HG03095 (cell line): ENCODE results near the gene NR4A3.
"Not testable (repeated sequence)": the region's sequence is repeated elsewhere in the genome, so short reads cannot be mapped to it uniquely, and the experiment has no call there.

Experiments
- ATAC-seq: cut with Tn5 transposase; IDR thresholded peaks from one replicate; pipeline ENCODE4 v1.9.1; 2021; ENCODE audit warnings: moderate library complexity; ENCODE audit not compliant: unreplicated experiment

Gene NR4A3

DNA sequence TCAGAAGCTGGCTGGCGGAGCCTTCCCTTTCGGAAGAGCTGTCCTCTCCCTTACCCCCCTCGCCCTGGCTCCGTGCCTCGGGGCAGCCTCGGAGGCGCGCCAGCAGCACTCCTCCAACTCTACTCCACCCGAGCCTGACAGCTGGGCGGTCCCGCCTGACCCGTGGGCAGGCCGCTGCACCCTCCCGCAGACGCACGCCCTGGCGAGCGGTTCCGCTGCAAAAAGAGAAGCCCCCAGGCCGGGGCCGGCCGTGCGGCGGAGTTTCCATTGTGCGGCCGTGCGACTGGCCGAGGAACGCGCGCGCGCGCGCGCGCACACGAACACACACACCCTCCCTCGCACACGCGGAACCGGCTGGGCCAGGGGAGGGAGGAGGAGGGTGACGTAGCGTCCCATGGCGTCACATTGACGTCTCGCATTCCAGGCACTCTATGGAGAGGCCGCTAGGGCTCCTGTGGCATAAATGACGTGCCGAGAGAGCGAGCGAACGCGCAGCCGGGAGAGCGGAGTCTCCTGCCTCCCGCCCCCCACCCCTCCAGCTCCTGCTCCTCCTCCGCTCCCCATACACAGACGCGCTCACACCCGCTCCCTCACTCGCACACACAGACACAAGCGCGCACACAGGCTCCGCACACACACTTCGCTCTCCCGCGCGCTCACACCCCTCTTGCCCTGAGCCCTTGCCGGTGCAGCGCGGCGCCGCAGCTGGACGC is at the start of gene NR4A3:
Gene NR4A3 (plus strand): TSS at position 490 of the 713 bp plus-strand sequence. CDS start 6,158 bp downstream, outside the sequence.
- ATAC-seq, result peak; percentile 27

DNA sequence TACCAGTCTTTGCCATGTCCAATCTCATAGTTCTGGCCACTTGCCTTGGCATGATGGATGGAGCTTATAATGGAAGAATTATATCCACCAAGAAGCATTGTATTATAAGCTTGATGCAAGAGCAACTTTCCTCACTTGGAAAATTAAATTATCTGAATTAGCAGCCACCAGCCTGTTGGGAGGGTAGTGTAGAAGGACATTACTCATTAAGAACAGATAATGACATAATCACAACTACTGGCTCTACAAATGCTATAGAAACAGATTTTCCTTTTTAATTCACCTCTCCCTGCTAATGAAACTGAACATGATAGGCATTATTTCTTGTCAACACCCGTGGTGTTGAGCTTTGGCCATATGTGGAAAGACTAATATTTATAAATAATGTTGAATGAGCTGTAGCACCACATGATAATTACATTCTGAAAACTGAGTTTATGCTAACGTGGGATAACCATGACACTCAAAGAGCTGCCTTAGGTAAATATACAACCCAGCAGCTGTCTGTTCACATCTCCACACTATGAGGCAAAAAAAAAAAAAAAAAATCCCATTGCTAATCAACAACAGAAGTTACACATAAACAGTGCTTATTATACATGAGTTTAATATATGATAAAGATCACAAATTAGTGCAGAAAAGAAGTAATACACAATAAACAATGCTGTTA is 48.1 kb upstream of the NR4A3 start:
- no peak for ATAC-seq

DNA sequence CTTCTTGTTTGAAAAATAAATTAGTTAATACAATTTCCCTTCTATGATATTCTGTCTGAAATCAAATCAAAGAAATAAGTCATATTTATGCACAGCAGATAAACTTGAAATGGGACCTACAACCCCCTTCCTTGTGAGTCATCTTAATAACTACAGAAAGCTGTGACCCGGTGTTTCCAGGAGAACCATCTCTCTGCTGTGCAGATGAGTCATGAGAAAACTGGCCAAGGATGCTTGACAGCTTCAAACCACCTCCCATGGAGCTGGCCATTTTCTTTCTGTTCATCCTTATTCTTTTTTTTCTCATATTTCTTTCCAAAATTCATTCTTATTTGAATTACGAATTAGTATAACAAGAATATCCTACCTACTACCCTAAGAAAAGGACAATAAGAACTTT is 43.4 kb upstream of the NR4A3 start:
- peak; percentile 49 for ATAC-seq

DNA sequence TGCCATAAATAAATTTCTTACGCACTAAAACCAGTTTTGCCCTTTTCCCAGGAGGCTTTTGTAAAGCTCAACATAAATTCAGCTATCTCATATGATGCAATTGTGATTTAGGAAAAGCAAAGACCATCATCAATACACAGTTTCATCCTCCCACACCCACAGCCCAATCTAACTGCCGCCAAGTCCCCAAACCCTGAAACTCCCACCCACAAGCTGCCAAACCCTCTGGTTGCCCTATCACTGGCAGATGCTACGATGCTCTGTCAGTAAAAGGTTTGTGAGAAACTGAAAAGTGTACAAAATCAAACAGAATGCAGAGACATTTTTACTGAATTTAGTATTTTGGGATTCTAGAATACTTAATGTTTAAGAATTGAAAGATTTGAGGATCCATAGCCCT is 42.8 kb upstream of the NR4A3 start:
- ATAC-seq, result no peak

DNA sequence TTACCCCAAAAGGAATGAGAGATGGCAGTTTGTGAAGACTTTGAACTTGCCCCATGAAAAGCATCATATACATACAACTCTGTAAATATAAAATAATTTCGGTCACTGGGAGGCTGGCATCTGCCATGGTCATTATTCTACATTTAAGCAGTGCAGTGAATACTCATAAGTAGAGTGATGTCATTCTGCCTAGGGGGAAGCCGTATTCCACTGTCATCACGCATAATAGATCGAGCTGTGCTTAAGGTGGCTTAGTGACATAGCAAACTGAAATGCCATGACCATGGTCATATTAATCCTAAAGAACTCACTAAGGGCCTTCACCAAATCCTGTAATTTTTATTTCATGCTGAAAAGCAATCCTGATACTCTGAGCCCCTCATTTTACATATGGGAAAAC is 42.4 kb upstream of the NR4A3 start:
- ATAC-seq, result no peak

DNA sequence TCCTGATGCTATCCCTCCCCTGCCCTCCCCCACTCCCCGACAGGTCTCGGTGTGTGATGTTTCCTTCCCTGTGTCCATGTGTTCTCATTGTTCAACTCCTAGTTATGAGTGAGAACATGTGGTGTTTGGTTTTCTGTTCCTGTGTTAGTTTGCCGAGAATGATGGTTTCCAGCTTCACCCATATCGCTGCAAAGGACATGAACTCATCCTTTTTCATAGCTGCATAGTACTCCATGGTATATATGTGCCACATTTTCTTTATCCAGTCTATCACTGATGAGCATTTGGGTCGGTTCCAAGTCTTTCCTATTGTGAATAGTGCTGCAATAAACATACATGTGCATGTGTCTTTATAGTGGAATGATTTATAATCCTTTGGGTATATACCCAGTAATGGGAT is 39.3 kb upstream of the NR4A3 start:
- not testable (repeated sequence) for ATAC-seq

DNA sequence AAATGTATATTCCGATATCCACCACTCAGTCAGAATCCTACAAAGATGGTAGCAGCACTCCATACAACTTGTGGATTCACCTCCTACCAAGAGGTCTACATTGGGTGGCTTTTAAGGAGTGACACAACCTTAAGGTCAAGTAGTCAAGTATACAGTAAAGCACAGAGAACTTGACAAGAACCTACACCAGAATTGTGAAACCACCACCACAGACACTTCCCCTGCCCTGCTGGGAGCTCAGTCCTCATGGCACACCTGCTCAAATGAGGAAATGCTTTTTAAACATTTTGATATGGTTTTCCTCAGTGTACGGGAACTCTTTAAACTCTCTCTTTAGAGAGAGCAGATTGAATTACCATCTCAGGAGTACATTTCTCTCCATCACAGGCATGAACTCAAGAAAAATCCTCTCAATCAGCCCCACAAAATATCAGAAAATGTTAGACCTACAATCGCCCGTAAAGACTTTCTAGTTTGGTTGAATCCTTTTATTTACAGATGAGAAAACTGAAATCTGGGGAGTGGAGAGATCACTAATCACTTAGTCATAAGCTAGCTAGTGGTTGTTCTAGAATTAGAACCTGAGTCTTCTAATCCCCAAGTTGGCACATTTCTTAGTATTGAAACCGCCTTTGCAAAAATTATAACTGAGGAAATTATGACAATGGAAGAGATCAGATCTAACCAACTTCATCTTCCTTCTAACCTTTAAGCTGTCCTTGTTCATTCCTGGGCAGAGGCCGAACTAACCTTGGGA is 38.5 kb upstream of the NR4A3 start:
- ATAC-seq, result no peak

DNA sequence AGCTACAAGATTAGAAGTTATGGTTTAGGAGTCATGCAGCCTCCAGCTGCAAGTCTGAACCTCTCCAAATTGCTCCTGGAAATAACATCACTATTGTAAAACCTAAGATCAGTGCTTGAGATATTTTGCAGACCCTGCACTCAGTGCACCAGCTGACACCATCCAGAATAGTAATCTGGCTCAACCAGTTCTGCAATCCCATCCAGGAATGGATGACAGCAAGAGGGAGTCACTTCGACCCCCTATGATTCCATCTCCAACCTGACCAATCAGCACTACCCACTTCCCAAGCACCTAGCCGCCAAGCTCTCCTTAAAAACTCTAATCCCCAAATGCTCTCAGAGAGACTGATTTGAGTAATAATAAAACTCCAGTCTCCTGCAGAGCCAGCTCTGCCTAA is 37.9 kb upstream of the NR4A3 start:
- ATAC-seq, result no peak

DNA sequence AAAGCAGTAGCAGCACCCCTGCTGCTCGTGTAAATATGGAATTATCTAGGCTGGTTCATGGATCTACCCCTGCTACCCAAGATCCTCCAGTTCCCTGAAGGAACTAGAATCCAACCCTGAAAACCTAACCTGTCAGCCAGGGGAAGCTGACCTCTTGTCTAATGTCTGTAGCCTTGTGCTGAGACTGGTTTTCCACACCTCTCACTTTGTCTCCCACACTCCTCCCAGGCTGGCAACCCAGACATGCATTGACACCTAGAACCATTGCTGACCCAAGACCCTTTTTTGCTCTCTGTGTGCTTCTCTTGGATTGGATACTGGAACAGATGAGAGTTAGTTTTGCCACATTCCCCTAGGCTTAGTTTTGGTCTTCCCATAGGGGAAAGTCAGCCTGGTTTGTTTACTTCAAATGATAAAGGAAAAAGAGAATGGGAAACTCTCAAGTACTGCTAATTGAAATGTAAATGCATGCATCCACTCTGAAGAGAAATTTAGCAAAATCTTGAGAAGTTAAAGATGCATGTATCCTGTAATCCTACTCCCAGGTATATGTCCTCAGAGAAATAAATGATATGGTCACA is 36.6 kb upstream of the NR4A3 start:
- no peak for ATAC-seq

DNA sequence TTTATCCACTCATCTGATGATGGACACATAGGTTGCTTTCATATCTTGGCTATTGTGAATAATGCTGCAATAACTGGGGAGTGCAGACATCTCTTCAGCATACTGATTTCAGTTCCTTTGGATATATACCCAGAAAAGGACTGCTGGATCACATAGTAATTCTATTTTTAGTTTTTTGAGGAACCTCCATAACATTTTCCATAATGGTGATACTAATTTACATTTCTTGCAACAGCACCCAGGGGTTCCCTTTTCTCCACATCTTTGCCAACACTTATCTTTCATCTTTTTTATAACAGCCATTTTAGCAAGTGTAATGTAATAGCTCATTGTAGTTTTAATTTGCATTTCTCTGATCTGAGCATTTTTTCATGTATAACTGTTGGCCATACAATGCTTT is 34.1 kb upstream of the NR4A3 start:
- no peak for ATAC-seq

DNA sequence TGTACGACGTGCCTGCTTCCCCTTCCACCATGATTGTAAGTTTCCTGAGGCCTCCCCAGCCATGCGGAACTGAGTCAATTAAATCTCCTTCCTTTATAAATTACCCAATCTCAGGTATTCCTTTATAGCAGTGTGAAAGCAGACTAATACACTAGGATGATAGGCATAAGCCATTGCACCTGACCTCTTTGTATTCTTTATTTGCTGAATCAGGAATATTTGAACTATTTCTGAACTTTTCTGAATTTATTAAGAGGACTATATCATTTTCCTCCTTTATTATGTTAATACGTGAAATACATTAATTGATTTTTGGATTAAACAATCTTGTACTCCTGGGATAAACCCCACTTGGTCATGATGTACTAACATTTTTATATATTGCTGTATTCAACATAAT is 28.2 kb upstream of the NR4A3 start:
- ATAC-seq, result no peak

DNA sequence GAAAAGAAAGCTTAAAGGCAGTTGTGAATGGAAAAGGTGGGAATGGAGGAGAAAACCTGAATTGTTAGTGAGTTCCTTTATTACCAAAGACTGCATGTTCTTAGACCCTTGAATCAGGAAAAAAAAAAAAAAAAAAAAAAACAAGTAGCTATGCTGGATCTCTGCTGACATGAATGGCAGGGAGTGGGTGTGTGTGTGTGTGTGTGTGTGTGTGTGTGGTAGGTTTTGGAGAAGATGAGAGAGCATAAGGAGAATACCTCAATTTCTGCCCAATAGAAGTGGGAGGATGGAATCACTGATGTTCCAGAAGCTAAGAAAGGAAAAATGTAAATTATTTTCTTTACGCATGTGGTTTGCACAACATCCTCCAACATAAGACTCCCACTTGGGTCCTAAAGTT is 25.5 kb upstream of the NR4A3 start:
- no peak for ATAC-seq

DNA sequence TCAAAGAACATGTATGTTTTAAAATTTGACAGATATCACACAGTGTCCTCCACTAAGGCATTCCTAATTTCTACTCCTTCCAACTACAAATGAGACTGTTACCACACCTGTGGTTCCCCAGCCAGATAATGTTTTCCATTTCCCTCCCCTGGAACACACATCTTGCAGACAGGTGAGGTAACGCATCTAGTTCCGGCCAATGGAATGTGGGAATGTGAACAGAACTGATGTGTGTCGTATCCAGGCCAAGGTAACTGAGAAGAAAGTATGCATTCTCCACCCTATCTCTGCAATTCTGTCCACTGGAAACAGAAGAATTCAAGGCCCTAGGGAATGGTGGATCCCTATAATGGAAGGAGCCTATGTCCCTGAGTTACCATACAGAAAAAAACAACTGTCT is 19.9 kb upstream of the NR4A3 start:
- no peak for ATAC-seq

DNA sequence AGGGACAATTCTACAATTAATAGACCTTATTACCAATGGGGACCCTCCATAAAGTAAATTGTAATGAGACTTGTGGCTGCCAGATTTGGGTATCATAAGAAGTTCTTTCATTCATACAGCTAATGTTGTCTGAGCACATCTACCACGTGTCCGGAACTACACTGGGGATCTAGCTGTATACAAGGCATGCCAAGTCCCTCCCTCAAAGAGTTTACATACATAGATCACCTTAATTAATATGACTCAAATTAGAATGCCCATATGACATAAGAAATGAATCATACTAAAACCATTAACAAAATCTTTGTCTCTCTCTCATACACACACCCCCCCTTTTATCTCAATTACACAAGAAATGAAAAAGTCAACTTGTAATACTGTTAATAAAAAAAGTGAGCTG is 18.0 kb upstream of the NR4A3 start:
- ATAC-seq, result no peak

DNA sequence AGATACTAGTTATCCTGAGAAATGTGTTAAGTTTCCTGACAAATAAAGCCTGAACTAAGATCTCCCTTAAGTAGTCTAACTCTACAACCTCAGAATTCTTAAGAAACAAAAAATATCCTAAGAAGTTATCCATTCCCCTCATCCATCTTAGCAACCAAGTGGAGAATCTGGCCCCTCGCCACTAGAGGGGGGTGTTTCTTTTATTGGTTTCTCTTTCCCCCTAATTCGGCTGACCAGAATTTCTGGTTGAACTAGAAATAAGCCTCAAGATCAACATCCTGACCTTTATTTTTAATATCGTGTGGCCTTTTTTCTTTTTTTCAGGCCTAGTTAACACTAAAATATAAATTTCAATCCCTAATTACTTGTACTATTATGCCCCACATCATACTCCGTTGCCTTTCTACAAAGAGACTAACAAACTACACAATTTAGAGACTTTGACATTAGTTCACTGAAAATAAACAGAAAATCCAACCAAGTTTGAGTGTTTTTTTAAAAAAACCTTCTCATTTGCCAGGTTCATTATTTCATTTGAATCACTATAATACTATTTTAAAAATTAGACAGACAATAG is 14.3 kb upstream of the NR4A3 start:
- ATAC-seq, result peak; percentile 57

DNA sequence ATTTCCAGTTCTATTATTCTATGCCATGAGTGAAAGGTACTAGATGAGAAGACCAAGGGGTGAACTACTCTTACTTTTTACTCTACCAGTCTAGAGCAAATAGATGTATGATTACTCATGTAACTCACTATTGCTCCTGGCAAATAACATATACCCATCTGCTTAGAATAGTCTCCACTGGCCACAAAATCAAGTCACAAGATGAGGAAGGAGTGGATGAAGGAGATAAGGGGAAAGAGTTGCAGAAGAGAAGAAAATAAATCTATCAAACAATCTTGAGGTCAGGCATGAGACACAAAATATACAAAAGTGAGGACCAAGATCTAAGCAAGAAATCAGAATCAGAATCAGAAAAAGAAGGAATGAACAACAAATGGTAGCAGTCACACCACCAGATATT is 13.7 kb upstream of the NR4A3 start:
- ATAC-seq, result no peak

DNA sequence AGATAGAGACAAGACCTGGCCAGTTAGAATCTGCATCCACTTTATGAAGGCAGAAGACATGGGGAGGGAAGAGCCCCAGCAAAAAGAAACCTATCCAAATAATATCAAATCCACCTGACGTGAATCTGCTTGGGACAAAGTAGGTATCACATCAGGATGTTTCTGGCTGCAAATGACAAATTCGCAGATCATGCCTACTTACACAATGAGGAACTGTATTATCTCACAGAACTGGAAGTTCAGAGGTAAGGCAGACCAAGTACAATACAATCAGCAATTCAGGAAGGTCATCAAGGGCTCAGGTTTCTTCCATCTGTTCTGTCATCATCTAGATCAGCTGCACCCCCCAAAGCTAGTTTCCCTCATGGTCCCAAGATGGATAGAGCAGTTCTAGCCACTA is 13.2 kb upstream of the NR4A3 start:
- ATAC-seq, result no peak

DNA sequence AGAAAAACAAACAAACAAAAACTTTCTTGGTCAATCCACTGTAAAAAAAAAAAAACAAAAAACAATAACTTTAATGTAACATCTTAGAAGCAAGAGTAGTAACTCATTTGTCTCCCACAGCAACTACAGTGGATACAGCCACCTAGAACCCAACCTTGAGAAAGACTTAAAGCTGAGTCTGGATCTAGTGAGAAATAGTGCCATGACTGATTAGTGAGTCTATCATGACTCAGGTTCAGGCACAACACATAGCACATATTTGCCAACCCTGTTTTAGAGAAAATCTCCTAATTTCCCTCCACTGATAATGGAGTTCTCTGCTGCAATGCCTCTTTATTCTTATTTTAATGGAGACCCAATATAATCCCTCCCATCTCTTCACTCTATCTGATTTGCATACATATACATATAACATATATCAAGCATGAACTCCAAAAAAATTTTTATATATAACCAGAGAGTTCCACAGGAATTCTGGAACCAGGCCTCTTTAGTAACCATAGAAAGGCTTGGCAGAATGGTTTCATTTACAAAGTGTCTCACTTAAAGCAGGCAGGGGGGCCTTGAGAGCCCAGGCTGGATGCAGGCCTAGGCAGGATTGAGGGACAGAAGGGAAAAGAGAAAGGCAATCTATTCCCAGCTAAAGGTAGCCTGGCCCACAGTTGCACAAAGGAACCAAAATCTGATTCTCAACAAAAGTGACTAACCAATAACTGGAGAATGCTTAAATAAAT is 11.9 kb upstream of the NR4A3 start:
- no peak for ATAC-seq

DNA sequence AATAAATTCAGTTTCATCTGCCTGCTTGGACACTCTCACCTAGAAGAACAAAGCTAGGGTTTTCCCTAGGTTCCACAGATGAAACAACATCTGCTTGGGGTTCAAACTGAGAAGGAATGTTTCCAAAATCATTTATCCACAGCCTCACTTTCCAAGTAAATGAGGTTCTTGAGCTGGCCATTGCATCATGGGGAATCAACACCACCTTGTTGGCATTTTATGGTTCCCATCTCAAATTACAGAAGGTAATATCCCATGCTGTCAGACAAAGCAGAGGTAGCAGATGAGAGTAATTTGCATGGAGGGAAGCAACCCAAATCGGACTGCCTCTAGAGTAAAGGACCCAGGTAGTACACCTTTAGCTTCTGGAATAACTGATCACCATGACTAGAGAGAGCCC is 10.5 kb upstream of the NR4A3 start:
- no peak for ATAC-seq

DNA sequence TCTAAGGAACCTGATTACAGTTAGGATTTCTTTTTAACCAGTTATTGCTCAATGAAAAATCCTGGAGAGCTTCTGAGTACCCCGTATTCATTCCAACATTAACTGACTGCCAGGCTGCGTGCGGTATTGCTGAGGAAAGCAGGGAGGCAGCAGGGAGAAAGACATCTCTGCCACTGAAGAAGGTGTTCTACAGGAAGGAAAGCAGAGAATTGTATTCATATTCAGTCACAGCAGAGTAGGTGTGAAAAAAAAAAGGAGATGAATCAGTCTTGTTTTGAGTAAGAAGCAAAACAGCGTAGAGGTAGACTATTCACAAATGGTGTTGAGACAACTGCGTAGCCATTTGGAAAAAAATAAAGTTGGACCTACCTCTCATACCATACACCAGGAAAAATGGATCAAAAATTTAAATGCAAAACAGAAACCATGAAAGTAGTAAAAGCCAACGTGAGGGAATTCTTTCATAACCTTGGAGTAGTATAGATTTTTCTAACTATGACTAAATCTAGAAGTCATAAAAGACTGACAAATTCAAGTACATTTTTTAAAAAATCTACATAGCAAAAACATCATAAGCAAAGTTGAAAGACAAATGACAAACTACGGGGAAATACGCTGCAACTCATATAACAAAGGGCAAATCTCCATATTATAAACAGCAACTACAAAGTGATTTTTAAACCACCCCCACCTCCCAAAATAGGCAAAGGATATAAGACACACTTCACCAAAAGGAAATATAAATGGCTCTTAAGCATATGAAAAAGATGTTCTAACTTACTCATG is 9.9 kb upstream of the NR4A3 start:
- ATAC-seq, result peak; percentile 63
